ENCODE data around the gene NLK. TPM values are rescaled to one million over a fixed set of nuclear protein-coding genes. Genes with fewer than 3 reads are reported as not detected.
A peak's percentile ranks its signal among the peaks of the same experiment; 100 is the strongest.

NLK gene
- total RNA-seq, 2 donors from 2014 or later: 19.8 to 37.0 TPM

DNA sequence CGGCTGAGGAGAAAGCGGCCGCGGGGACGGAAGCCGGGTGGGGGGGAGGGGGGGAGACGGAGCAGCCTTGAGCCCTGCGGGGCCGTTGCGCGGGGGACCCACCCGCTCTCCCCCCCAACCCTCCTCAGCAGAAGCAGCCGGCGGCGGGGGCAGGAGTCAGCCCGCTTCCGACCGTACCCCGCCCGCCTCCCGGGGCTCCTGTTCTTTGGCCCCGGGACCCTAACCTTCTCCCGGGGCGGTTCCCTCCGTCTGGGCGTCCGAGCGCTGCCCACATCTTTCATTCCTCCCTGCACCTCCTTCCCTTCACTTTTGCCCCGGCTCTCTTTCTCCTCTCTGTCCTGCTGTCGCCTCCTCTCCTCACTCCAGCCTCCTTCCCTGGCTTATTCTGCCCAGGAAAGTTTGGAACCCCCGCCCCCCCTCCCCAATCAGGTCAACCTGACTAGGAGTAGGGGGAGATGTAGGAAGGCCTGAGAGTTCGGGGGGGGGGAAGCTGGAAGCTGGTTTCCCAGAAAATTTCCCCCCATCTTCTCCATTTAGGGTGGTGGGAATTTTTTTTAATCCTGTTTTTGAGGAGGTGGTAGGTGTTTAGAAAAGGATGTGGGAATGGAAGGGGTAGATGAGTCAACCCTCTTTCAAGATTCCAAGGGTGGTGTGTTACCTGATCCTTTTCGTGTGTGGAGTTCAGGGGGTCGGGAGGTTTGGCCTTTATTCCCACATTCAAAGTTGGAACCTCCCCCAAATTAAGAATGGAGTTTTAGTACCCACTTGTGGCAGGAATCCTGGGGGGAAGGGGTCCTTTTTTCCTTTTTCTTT is 427 bp upstream of the NLK start:
- TF ChIP-seq POLR2AphosphoS5 (IDR thresholded peaks at IDR 0.05) (no peak), POLR2A (IDR thresholded peaks at IDR 0.05) (no peak)
- TF ChIP-seq, protein P1, sequence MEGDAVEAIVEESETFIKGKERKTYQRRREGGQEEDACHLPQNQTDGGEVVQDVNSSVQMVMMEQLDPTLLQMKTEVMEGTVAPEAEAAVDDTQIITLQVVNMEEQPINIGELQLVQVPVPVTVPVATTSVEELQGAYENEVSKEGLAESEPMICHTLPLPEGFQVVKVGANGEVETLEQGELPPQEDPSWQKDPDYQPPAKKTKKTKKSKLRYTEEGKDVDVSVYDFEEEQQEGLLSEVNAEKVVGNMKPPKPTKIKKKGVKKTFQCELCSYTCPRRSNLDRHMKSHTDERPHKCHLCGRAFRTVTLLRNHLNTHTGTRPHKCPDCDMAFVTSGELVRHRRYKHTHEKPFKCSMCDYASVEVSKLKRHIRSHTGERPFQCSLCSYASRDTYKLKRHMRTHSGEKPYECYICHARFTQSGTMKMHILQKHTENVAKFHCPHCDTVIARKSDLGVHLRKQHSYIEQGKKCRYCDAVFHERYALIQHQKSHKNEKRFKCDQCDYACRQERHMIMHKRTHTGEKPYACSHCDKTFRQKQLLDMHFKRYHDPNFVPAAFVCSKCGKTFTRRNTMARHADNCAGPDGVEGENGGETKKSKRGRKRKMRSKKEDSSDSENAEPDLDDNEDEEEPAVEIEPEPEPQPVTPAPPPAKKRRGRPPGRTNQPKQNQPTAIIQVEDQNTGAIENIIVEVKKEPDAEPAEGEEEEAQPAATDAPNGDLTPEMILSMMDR (IDR thresholded peaks at IDR 0.05): no peak
- Histone ChIP-seq H3K27me3 (replicated peaks; ENCODE audit: insufficient read depth) (no peaks in the 10 kb centered on the region), H3K9me3 (no peaks in the 10 kb centered on the region), H3K4me3 (peak overlapping the region; percentile 84 to 95), H3K36me3 (no peaks in the 10 kb centered on the region), H3K27ac (peak overlapping the region; percentile 84 to 85), H3K4me1 (replicated peaks) (peaks cover 9% of the 10 kb centered on the region)
- no peak for DNase-seq (ENCODE audit: low spot score)
- intact Hi-C loops (cut with DNase I): no loop called here
- WGBS: 2% methylated on average over 26 of the region's 34 CpGs

DNA sequence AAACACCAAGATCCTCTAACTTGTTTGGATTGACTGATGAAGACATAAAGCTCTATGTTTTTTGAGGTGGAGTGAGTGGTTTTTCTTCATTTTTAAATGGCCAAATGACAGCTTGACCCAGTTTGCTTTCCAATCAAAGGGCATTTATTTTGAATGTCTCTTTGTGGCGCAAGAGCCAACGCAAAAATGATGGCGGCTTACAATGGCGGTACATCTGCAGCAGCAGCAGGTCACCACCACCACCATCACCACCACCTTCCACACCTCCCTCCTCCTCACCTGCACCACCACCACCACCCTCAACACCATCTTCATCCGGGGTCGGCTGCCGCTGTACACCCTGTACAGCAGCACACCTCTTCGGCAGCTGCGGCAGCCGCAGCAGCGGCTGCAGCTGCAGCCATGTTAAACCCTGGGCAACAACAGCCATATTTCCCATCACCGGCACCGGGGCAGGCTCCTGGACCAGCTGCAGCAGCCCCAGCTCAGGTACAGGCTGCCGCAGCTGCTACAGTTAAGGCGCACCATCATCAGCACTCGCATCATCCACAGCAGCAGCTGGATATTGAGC is 329 bp downstream of the NLK start:
- no peak for DNase-seq (ENCODE audit: low spot score)
- Histone ChIP-seq H3K27ac (no peak overlapping the region), H3K27me3 (replicated peaks; ENCODE audit: insufficient read depth) (no peaks in the 10 kb centered on the region), H3K4me1 (replicated peaks) (peaks cover 9% of the 10 kb centered on the region), H3K4me3 (peak overlapping the region in 1 of 2 donors; percentile 95), H3K36me3 (no peaks in the 10 kb centered on the region), H3K9me3 (no peaks in the 10 kb centered on the region)
- TF ChIP-seq POLR2AphosphoS5 (IDR thresholded peaks at IDR 0.05) (no peak), POLR2A (IDR thresholded peaks at IDR 0.05) (no peak)
- TF ChIP-seq, protein P1 (IDR thresholded peaks at IDR 0.05): no peak
- intact Hi-C loops (cut with DNase I): no loop called here
- 97% methylated on average over 16 of the region's 16 CpGs for WGBS

DNA sequence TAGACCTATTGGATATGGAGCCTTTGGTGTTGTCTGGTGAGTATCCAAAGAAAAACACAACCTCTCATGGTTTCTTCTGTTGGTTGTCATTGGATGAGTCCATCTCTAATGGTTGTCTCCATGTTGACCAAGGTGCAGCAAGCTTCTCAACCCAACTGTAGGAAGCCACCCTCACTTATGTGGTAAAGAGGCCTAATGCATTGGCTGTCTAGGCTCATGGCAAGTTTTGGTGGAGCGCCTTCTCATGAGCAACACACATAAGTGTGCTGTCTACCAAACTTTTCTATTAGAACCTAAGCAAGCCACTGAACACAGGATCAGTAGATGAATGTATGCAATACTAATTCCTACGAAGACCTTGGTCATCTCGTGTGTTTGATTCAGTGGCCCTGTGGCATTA is 819 bp downstream of the NLK start:
- no peak for TF ChIP-seq POLR2AphosphoS5 (IDR thresholded peaks at IDR 0.05)
- TF ChIP-seq POLR2A (IDR thresholded peaks at IDR 0.05): no peak
- TF ChIP-seq, protein P1 (IDR thresholded peaks at IDR 0.05): no peak

DNA sequence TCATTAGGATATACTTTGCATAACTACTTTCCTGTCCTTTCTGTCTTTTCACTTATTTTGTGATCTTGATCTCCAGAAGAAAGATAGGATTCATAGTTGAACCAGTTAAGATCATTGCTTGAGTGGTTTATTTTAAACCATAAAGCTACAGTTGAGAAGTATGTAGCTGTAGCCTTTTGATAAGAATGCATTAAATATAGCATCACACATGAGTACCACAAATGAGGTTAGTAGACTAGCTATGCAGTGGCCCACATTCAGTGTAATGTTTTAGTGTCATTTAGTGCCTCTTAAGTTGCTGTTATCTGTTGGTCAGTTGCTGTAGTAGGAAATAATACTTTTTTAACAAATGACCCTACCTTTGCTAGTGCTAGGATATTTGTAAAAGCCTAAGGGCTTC is 1.3 kb downstream of the NLK start:
- Histone ChIP-seq H3K4me1 (replicated peaks) (peaks cover 9% of the 10 kb centered on the region), H3K4me3 (no peak overlapping the region)
- intact Hi-C loops (cut with DNase I): no loop called here

More for the DNA sequence above, 819 bp downstream of the NLK start:
- intact Hi-C loops (cut with DNase I): no loop called here
- H3K27ac ChIP-seq: no peak overlapping the region
- no peaks in the 10 kb centered on the region for H3K36me3 ChIP-seq
- peaks cover 9% of the 10 kb centered on the region for H3K4me1 ChIP-seq (replicated peaks)
- DNase-seq (ENCODE audit: low spot score): no peak
- WGBS: 93% methylated on average over 3 of the region's 3 CpGs
- H3K27me3 ChIP-seq (replicated peaks; ENCODE audit: insufficient read depth): no peaks in the 10 kb centered on the region
- no peak overlapping the region for H3K4me3 ChIP-seq
- H3K9me3 ChIP-seq: no peaks in the 10 kb centered on the region

More for the DNA sequence above, 1.3 kb downstream of the NLK start:
- DNase-seq (ENCODE audit: low spot score): no peak
- Histone ChIP-seq H3K27me3 (replicated peaks; ENCODE audit: insufficient read depth) (no peaks in the 10 kb centered on the region), H3K36me3 (no peaks in the 10 kb centered on the region), H3K27ac (no peak overlapping the region), H3K9me3 (no peaks in the 10 kb centered on the region)
- TF ChIP-seq POLR2AphosphoS5 (IDR thresholded peaks at IDR 0.05) (no peak), POLR2A (IDR thresholded peaks at IDR 0.05) (no peak)
- TF ChIP-seq, protein P1 (IDR thresholded peaks at IDR 0.05): no peak
